SK-N-MC (cell line): ENCODE results near the gene EBF4.
"Not testable (repeated sequence)": the region's sequence is repeated elsewhere in the genome, so short reads cannot be mapped to it uniquely, and the experiment has no call there.

Experiments
- DNase-seq: peaks from one replicate; pipeline ENCODE4 v3.0.0-alpha.2; 2011; ENCODE audit warnings: low read depth, low spot score
- H3K27ac ChIP-seq: fragments of 200-600 bp; sonication (generic); 2 replicates; pipeline ENCODE4 v1.5.1; 2016; ENCODE audit warnings: mixed run types
- H3K36me3 ChIP-seq: fragments of 200-600 bp; sonication (generic); 2 replicates; pipeline ENCODE4 v1.6.1; 2017; ENCODE audit warnings: antibody characterized with exemption, low read length, mixed read lengths; ENCODE audit not compliant: insufficient read depth
- H3K4me3 ChIP-seq: fragments of 200-600 bp; sonication (generic); 2 replicates; pipeline ENCODE4 v1.5.1; 2016
- H3K9ac ChIP-seq: fragments of 200-600 bp; sonication (generic); 2 replicates; pipeline ENCODE4 v1.8.0; 2017; ENCODE audit warnings: mixed run types, mixed read lengths; ENCODE audit not compliant: insufficient read length
- H3K9me3 ChIP-seq: fragments of 200-600 bp; sonication (generic); 2 replicates; pipeline ENCODE4 v1.6.1; 2017; ENCODE audit warnings: low read depth, mild to moderate bottlenecking, antibody characterized with exemption, low read length, moderate library complexity, mixed read lengths
- EZH2 ChIP-seq: fragments of 200-600 bp; sonication (generic); IDR thresholded peaks from one replicate; pipeline ENCODE4 v1.6.1; 2017; ENCODE audit warnings: antibody characterized with exemption
- FOXP2 ChIP-seq: optimal IDR thresholded peaks from 2 replicates; pipeline ENCODE3; 2011; ENCODE audit warnings: mild to moderate bottlenecking, moderate library complexity; ENCODE audit not compliant: insufficient read depth; ENCODE audit errors: extremely low read length, control extremely low read depth
- POLR2AphosphoS5 ChIP-seq: IDR thresholded peaks from 2 replicates; pipeline ENCODE4 v1.6.1; 2012; ENCODE audit warnings: mild to moderate bottlenecking, low read depth, low read length, borderline replicate concordance

EBF4 gene

GRCh38 chr20:2663364-2663886, 29.2 kb upstream of the EBF4 start:
- Histone ChIP-seq H3K36me3 (peaks cover 25% of the 10 kb centered on the region), H3K9ac (peak overlapping the region; percentile 95), H3K27ac (peak overlapping the region; percentile 71; the same call in 1 of the 2 replicates), H3K4me3 (peak overlapping the region; percentile 90), H3K9me3 (no peaks in the 10 kb centered on the region)
- TF ChIP-seq POLR2AphosphoS5, result no peak
- TF ChIP-seq FOXP2, result no peak
- TF ChIP-seq EZH2, result no peak
- DNase-seq, result no peak

GRCh38 chr20:2663887-2664719, 28.5 kb upstream of the EBF4 start, which contains the start of gene IDH3B:
IDH3B (minus strand) TSS chr20:2664216; CDS start chr20:2664188, 28 bp downstream.
- Histone ChIP-seq H3K36me3 (peaks cover 18% of the 10 kb centered on the region), H3K9me3 (no peaks in the 10 kb centered on the region), H3K9ac (peak within 1 kb of the TSS; percentile 95), H3K27ac (peak within 1 kb of the TSS; percentile 97), H3K4me3 (peak within 1 kb of the TSS; percentile 90)
- DNase-seq, result peak; percentile 69
- TF ChIP-seq POLR2AphosphoS5, result peak; percentile 96
- no peak for TF ChIP-seq FOXP2
- TF ChIP-seq EZH2, result no peak

GRCh38 chr20:2671977-2672376, 20.6 kb upstream of the EBF4 start:
- H3K9me3 ChIP-seq, result no peaks in the 10 kb centered on the region
- H3K27ac ChIP-seq, result no peak overlapping the region
- no peak for DNase-seq
- TF ChIP-seq POLR2AphosphoS5 (no peak), EZH2 (no peak), FOXP2 (no peak)
- H3K4me3 ChIP-seq, result no peak overlapping the region
- no peaks in the 10 kb centered on the region for H3K36me3 ChIP-seq
- H3K9ac ChIP-seq, result no peak overlapping the region

GRCh38 chr20:2672446-2672845, 20.1 kb upstream of the EBF4 start:
- Histone ChIP-seq H3K36me3 (no peaks in the 10 kb centered on the region), H3K9ac (no peak overlapping the region), H3K9me3 (no peaks in the 10 kb centered on the region), H3K27ac (no peak overlapping the region), H3K4me3 (no peak overlapping the region)
- DNase-seq, result no peak
- no peak for TF ChIP-seq FOXP2
- no peak for TF ChIP-seq EZH2
- no peak for TF ChIP-seq POLR2AphosphoS5

DNA sequence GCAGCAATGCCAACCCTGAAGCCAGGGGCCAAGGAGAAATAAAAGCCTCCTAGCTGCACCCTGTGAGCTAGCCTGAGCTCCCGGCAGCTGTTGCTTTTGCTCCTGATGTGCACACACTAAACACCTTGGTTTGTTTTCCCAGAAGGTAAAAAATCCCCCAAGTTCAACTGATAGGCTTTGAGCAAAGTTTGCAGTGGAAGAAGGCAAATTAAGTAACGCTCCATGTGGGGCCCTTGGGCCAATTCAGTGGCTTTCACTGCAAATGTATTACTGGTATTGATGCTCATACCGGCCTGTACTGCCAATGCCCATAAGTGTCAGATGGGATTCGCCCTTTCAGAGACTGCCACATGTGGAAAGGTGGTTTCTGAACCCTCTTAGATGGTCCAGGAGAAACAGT, 19.1 kb upstream of the EBF4 start:
- Histone ChIP-seq H3K4me3 (no peak overlapping the region), H3K36me3 (no peaks in the 10 kb centered on the region), H3K9me3 (no peaks in the 10 kb centered on the region), H3K9ac (no peak overlapping the region), H3K27ac (no peak overlapping the region)
- TF ChIP-seq POLR2AphosphoS5 (no peak), FOXP2 (no peak), EZH2 (no peak)
- no peak for DNase-seq

- H3K36me3 ChIP-seq, result no peaks in the 10 kb centered on the region
- TF ChIP-seq EZH2 (no peak), FOXP2 (no peak), POLR2AphosphoS5 (no peak)
- H3K9ac ChIP-seq, result no peak overlapping the region
- H3K9me3 ChIP-seq, result no peaks in the 10 kb centered on the region
- no peak for DNase-seq
- no peak overlapping the region for H3K27ac ChIP-seq
- H3K4me3 ChIP-seq, result no peak overlapping the region
Measured at GRCh38 chr20:2680046-2680445, 12.5 kb upstream of the EBF4 start.

GRCh38 chr20:2682040-2682439, 10.5 kb upstream of the EBF4 start:
- not testable (repeated sequence) for H3K9me3 ChIP-seq, H3K9ac ChIP-seq, DNase-seq, H3K4me3 ChIP-seq, H3K36me3 ChIP-seq, H3K27ac ChIP-seq

- H3K9ac ChIP-seq, DNase-seq, H3K27ac ChIP-seq, H3K36me3 ChIP-seq, H3K9me3 ChIP-seq, H3K4me3 ChIP-seq: not testable (repeated sequence)
Measured at GRCh38 chr20:2684817-2685216, 7.8 kb upstream of the EBF4 start.

- DNase-seq, result no peak
- no peaks in the 10 kb centered on the region for H3K36me3 ChIP-seq
- TF ChIP-seq POLR2AphosphoS5, result no peak
- TF ChIP-seq FOXP2, result no peak
- H3K9me3 ChIP-seq, result no peaks in the 10 kb centered on the region
- no peak overlapping the region for H3K4me3 ChIP-seq
- no peak overlapping the region for H3K9ac ChIP-seq
- no peak overlapping the region for H3K27ac ChIP-seq
Measured at GRCh38 chr20:2687514-2687913, 5.1 kb upstream of the EBF4 start.
